Activated naive CD4-positive, alpha-beta T cell (primary cell): ENCODE results near the gene SRPRA.

Experiments
- DNase-seq, 4 experiments: peaks; one replicate each; lab custom pipeline; 2025; lab: John Stamatoyannopoulos, UW

The SRPRA gene

GRCh38 chr11:126229858-126230540 is 38.7 kb downstream of the SRPRA start:
- no peak for DNase-seq

GRCh38 chr11:126226334-126227084 is 42.2 kb downstream of the SRPRA start:
- DNase-seq = no peak

- no peak for DNase-seq
Observed at GRCh38 chr11:126225295-126225665, 43.4 kb downstream of the SRPRA start.

- no peak for DNase-seq
Observed at GRCh38 chr11:126224647-126225294, 43.9 kb downstream of the SRPRA start.

GRCh38 chr11:126219547-126219946 is 49.1 kb downstream of the SRPRA start:
- no peak for DNase-seq

- no peak for DNase-seq
Observed at GRCh38 chr11:126217491-126217890, 51.2 kb downstream of the SRPRA start.

- DNase-seq = no peak
Observed at GRCh38 chr11:126216526-126217305, 52.0 kb downstream of the SRPRA start.

- no peak for DNase-seq
Observed at GRCh38 chr11:126214841-126215240, 53.9 kb downstream of the SRPRA start.

GRCh38 chr11:126214441-126214840 is 54.3 kb downstream of the SRPRA start:
- DNase-seq = no peak
